GM23338 (cell line): ENCODE data around the gene USP28. TPM values are rescaled to one million over a fixed set of nuclear protein-coding genes. Genes with fewer than 3 reads are reported as not detected.

ENCODE experiments used
- ATAC-seq: fragments of 200-7000 bp; cut with Tn5 transposase; 3 replicates; pipeline ENCODE4 v1.9.1; 2020
- DNase-seq: peaks from one replicate; pipeline ENCODE4 v3.0.0-alpha.2; 2015; ENCODE audit warnings: low spot score
- H2AFZ ChIP-seq: fragments of 200-600 bp; sonication (generic); 2 replicates; pipeline ENCODE4 v1.8.0; 2016; ENCODE audit warnings: antibody characterized with exemption, mild to moderate bottlenecking, moderate library complexity
- H3F3A ChIP-seq: fragments of 200-600 bp; sonication (generic); replicated peaks from 2 replicates; pipeline ENCODE4 v1.8.0; 2017; ENCODE audit warnings: antibody characterized with exemption, mixed run types, low read depth
- H3K27ac ChIP-seq: fragments of 200-600 bp; sonication (generic); 2 replicates; pipeline ENCODE4 v1.6.1; 2016; ENCODE audit warnings: low read depth
- H3K27me3 ChIP-seq: fragments of 200-600 bp; sonication (generic); 2 replicates; pipeline ENCODE4 v1.8.0; 2016; ENCODE audit warnings: mild to moderate bottlenecking, mixed run types, moderate library complexity; ENCODE audit not compliant: insufficient read depth
- H3K36me3 ChIP-seq: fragments of 200-600 bp; sonication (generic); 2 replicates; pipeline ENCODE4 v1.8.0; 2016; ENCODE audit warnings: mild to moderate bottlenecking; ENCODE audit not compliant: insufficient read depth
- H3K4me1 ChIP-seq: fragments of 200-600 bp; sonication (generic); 2 replicates; pipeline ENCODE4 v1.8.0; 2016; ENCODE audit warnings: mild to moderate bottlenecking, moderate library complexity; ENCODE audit not compliant: insufficient read depth
- H3K4me2 ChIP-seq: fragments of 200-600 bp; sonication (generic); 2 replicates; pipeline ENCODE4 v1.7.1; 2017; ENCODE audit warnings: mixed run types
- H3K4me3 ChIP-seq: fragments of 200-600 bp; sonication (generic); 2 replicates; pipeline ENCODE4 v1.6.1; 2016; ENCODE audit warnings: mixed run types
- H3K79me2 ChIP-seq: fragments of 200-600 bp; sonication (generic); replicated peaks from 2 replicates; pipeline ENCODE4 v1.8.0; 2017; ENCODE audit warnings: mild to moderate bottlenecking; ENCODE audit not compliant: insufficient read depth
- H3K9me2 ChIP-seq: fragments of 200-600 bp; sonication (generic); 2 replicates; pipeline ENCODE4 v1.8.0; 2017; ENCODE audit not compliant: insufficient read depth
- H4K20me1 ChIP-seq: fragments of 200-600 bp; sonication (generic); replicated peaks from 2 replicates; pipeline ENCODE4 v1.8.0; 2017; ENCODE audit warnings: mild to moderate bottlenecking; ENCODE audit not compliant: insufficient read depth
- H3K27ac Mint-ChIP-seq: 2 replicates; pipeline ENCODE4 v1.8.0; 2020; ENCODE audit warnings: inconsistent platforms, mild to moderate bottlenecking, moderate library complexity, mixed read lengths
- H3K27me3 Mint-ChIP-seq: 3 replicates; pipeline ENCODE4 v1.8.0; 2022; ENCODE audit warnings: low read depth, mild to moderate bottlenecking, moderate library complexity, mixed read lengths, inconsistent platforms; ENCODE audit not compliant: insufficient read depth, poor library complexity
- H3K36me3 Mint-ChIP-seq: 3 replicates; pipeline ENCODE4 v1.8.0; 2021; ENCODE audit warnings: low read depth, mild to moderate bottlenecking, inconsistent platforms, moderate library complexity, mixed read lengths
- H3K4me1 Mint-ChIP-seq: 3 replicates; pipeline ENCODE4 v1.8.0; 2020; ENCODE audit warnings: mild to moderate bottlenecking, inconsistent platforms, mixed read lengths
- H3K4me3 Mint-ChIP-seq: 3 replicates; pipeline ENCODE4 v1.8.0; 2021; ENCODE audit warnings: moderate library complexity, mild to moderate bottlenecking, inconsistent platforms, mixed read lengths
- H3K9me3 Mint-ChIP-seq: 3 replicates; pipeline ENCODE4 v1.8.0; 2020; ENCODE audit warnings: moderate library complexity, mild to moderate bottlenecking, inconsistent platforms, mixed read lengths
- CREB1 ChIP-seq: fragments of 250-450 bp; sonication (Bioruptor Pico); IDR thresholded peaks from 2 replicates; pipeline ENCODE4 v1.5.0; 2020; ENCODE audit warnings: low read depth, mild to moderate bottlenecking, moderate library complexity
- EZH2phosphoT487 ChIP-seq: fragments of 200-600 bp; sonication (generic); IDR thresholded peaks from one replicate; pipeline ENCODE4 v1.8.1; 2018; ENCODE audit warnings: antibody characterized with exemption; ENCODE audit not compliant: unreplicated experiment
- NANOG ChIP-seq: IDR thresholded peaks from 2 replicates; pipeline ENCODE4 v1.6.1; 2016; ENCODE audit warnings: antibody characterized with exemption, borderline replicate concordance
- POLR2AphosphoS5 ChIP-seq: IDR thresholded peaks from 2 replicates; pipeline ENCODE4 v1.6.1; 2016; ENCODE audit warnings: antibody characterized with exemption, low read depth
- REST ChIP-seq: IDR thresholded peaks from one replicate; pipeline ENCODE4 v1.6.1; 2018; ENCODE audit warnings: antibody characterized with exemption; ENCODE audit not compliant: unreplicated experiment
- ZNF114 ChIP-seq: fragments of 250-450 bp; sonication (Bioruptor Pico); IDR thresholded peaks from 2 replicates; pipeline ENCODE4 v1.5.0; 2020; ENCODE audit warnings: mild to moderate bottlenecking, moderate library complexity
- ZNF331 ChIP-seq: fragments of 250-450 bp; sonication (Bioruptor Pico); IDR thresholded peaks from 2 replicates; pipeline ENCODE4 v1.5.0; 2020; ENCODE audit warnings: low read depth, mild to moderate bottlenecking, moderate library complexity
- polyA plus RNA-seq: library from polyadenylated mRNA; unstranded; fragments of >200 nt; fragmentation: Nextera tagmentation; extraction: Ambion mirVana; gene quantifications from 2 replicates; pipeline ENCODE4 v1.2.1, GENCODE V29; 2016
- total RNA-seq: library from RNA; depleted of rRNA; stranded (reverse); fragments of >200 nt; shearing (Covaris generic); gene quantifications from 2 replicates; pipeline ENCODE4 v1.2.3, GENCODE V29; 2014

The USP28 gene
- total and polyA plus RNA-seq, 2 experiments from 2014 or later = 73.9 to 171 TPM

- no peak for TF ChIP-seq REST
- no peak for TF ChIP-seq EZH2phosphoT487
- no peak for TF ChIP-seq ZNF331 (CRISPR knock-in tag)
- no peak for TF ChIP-seq POLR2AphosphoS5
Measured at GRCh38 chr11:113864410-113864809, 11.0 kb downstream of the USP28 start (continued).

- Histone ChIP-seq H3K4me3 (no peak overlapping the region), H3F3A (0 out of 2 replicates have a peak, but pooled peaks cover 10% of the 10 kb centered on the region), H3K4me1 (peaks cover 62% of the 10 kb centered on the region), H4K20me1 (peaks cover 21% of the 10 kb centered on the region), H3K9me2 (no peaks in the 10 kb centered on the region), H3K27ac (peak overlapping the region; percentile 98), H2AFZ (no peak overlapping the region), H3K36me3 (peaks cover 6% of the 10 kb centered on the region; the same call in 1 of the 2 replicates), H3K27me3 (no peaks in the 10 kb centered on the region), H3K4me2 (peak overlapping the region; percentile 1; the same call in 1 of the 2 replicates), H3K79me2 (peaks cover 98% of the 10 kb centered on the region)
- H3K4me1 Mint-ChIP-seq = peaks cover 44% of the 10 kb centered on the region
- H3K36me3 Mint-ChIP-seq = peaks cover 41% of the 10 kb centered on the region
- peak; percentile 67 for DNase-seq
- H3K27me3 Mint-ChIP-seq = peaks cover 5% of the 10 kb centered on the region
- H3K27ac Mint-ChIP-seq = peak overlapping the region; percentile 91
- no peaks in the 10 kb centered on the region for H3K9me3 Mint-ChIP-seq
- no peak for TF ChIP-seq EZH2phosphoT487
- TF ChIP-seq ZNF114 (CRISPR knock-in tag) = no peak
- TF ChIP-seq POLR2AphosphoS5 = no peak
- TF ChIP-seq NANOG = peak; percentile 30; the same call in 1 of the 2 replicates
- peak overlapping the region; percentile 5; the same call in 1 of the 3 replicates for H3K4me3 Mint-ChIP-seq
- peak; percentile 59 for ATAC-seq
Measured at GRCh38 chr11:113862435-113862834, 12.9 kb downstream of the USP28 start.

GRCh38 chr11:113859665-113860064, 15.7 kb downstream of the USP28 start:
- Mint-ChIP-seq H3K27me3 (peaks cover 6% of the 10 kb centered on the region), H3K9me3 (no peaks in the 10 kb centered on the region), H3K27ac (peak overlapping the region; percentile 97), H3K4me1 (peaks cover 59% of the 10 kb centered on the region), H3K4me3 (peak overlapping the region; percentile 33), H3K36me3 (peaks cover 13% of the 10 kb centered on the region; the same call in 2 of the 3 replicates)
- Histone ChIP-seq H3K4me1 (peaks cover 67% of the 10 kb centered on the region), H3F3A (0 out of 2 replicates have a peak, but pooled peaks cover 9% of the 10 kb centered on the region), H3K4me3 (peak overlapping the region; percentile 5; the same call in 1 of the 2 replicates), H2AFZ (no peak overlapping the region), H3K79me2 (peaks cover 98% of the 10 kb centered on the region), H3K9me2 (no peaks in the 10 kb centered on the region), H3K27ac (peak overlapping the region; percentile 98), H3K27me3 (no peaks in the 10 kb centered on the region), H4K20me1 (no peaks in the 10 kb centered on the region), H3K4me2 (peak overlapping the region; percentile 56), H3K36me3 (no peaks in the 10 kb centered on the region; the same call in 1 of the 2 replicates)
- DNase-seq (peak; percentile 69), ATAC-seq (peak; percentile 43)
- no peak for TF ChIP-seq CREB1
- no peak for TF ChIP-seq EZH2phosphoT487
- no peak for TF ChIP-seq ZNF114 (CRISPR knock-in tag)
